Uterus (tissue), 4 donors: ENCODE results near the gene PLA2G3. TPM values are rescaled to one million over a fixed set of nuclear protein-coding genes. Genes with fewer than 3 reads are reported as not detected.

ENCODE experiments used
- DNase-seq, 2 donors: peaks; one replicate each; pipeline ENCODE4 v3.0.0-alpha.2; 2019 to 2020
- H3K27ac ChIP-seq, 2 donors: fragments of 200-600 bp; sonication (generic); 1 replicate in 1 of 2; 2 replicates in 1 of 2; pipeline ENCODE4 v1.5.1; 2016 to 2018
- H3K27me3 ChIP-seq, 2 donors: fragments of 200-600 bp; sonication (generic); one replicate each; pipeline ENCODE4 v1.5.1; 2018 to 2019; ENCODE audit warnings: control low read depth in 1 of 2
- H3K36me3 ChIP-seq, 2 donors: fragments of 200-600 bp; sonication (generic); one replicate each; pipeline ENCODE4 v1.5.1; 2019; ENCODE audit warnings: control low read depth in 1 of 2
- H3K4me1 ChIP-seq, 2 donors: fragments of 200-600 bp; sonication (generic); one replicate each; pipeline ENCODE4 v1.5.1; 2018 to 2019; ENCODE audit warnings: control low read depth in 1 of 2
- H3K4me3 ChIP-seq, 2 donors: fragments of 200-600 bp; sonication (generic); 1 replicate in 1 of 2; 2 replicates in 1 of 2; pipeline ENCODE4 v1.5.1; 2018 to 2019; ENCODE audit warnings: mild to moderate bottlenecking in 1 of 2
- H3K9me3 ChIP-seq, 2 donors: fragments of 200-600 bp; sonication (generic); one replicate each; pipeline ENCODE4 v1.5.1; 2019; ENCODE audit warnings: control low read depth in 1 of 2
- CTCF ChIP-seq, 4 experiments: fragments of 200-600 bp in 2 of 4; fragments of 450-650 bp in 2 of 4; sonication (generic) in 2 of 4; IDR thresholded peaks; one replicate each; pipeline ENCODE4 v1.5.1; 2016 to 2019; ENCODE audit warnings: antibody characterized with exemption in 4 of 4, mild to moderate bottlenecking in 2 of 4, moderate library complexity in 1 of 4
- POLR2A ChIP-seq, 2 donors: fragments of 450-650 bp; IDR thresholded peaks; one replicate each; pipeline ENCODE4 v1.6.1; 2016; ENCODE audit warnings: antibody characterized with exemption in 2 of 2, mild to moderate bottlenecking in 1 of 2, moderate library complexity in 1 of 2
- intact Hi-C: fragments of 100-400 bp; cut with DNase I; formaldehyde crosslinking; loops from one replicate; pipeline ENCODE4 v1.15.1; 2023; ENCODE audit warnings: low total_unique reads
- total RNA-seq, 4 donors: library from RNA; depleted of rRNA in 3 of 4; stranded (reverse); fragments of >200 nt in 3 of 4; gene quantifications; one replicate each; pipeline versions ENCODE4 v1.1.0 to v1.2.4, GENCODE V29; 2014 to 2023
- donor health status: DM: yes; HTN: yes; CAD: no.

Gene PLA2G3
- total RNA-seq, 4 donors from 2014 or later, result not detected

DNA sequence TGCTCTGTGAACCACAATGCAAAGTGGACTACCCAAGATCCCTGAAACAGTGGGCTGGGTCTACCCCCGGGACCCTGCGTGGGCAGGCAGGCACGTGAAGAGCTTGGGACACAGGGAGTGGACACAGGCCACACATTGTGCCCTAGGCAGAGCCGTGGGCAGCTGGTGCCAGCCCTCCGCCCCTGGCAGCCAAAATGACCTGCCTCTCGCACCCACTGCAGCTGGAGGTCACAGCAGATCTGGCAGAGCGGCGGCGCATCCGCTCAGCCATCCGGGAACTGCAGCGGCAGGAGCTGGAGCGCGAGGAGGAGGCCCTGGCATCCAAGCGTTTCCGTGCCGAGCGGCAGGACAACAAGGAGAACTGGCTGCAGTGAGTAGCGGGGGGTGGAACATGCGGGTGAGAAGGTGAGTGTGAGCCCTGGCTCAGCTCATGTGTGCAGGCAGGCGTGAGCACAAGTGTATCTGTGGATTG lies 52.5 kb downstream of the PLA2G3 start:
- H3K27me3 ChIP-seq, result no peaks in the 10 kb centered on the region
- peaks cover 6 to 20% of the 10 kb centered on the region in 2 donors for H3K4me1 ChIP-seq
- no peaks in the 10 kb centered on the region for H3K9me3 ChIP-seq
- H3K4me3 ChIP-seq, result no peak overlapping the region
- peak overlapping the region; percentile 96 to 98 for H3K27ac ChIP-seq
- H3K36me3 ChIP-seq, result no peaks in the 10 kb centered on the region
- intact Hi-C loops, result no loop called here
- no peak for DNase-seq
- TF ChIP-seq CTCF (IDR thresholded peaks at IDR 0.05) (no peak), POLR2A (IDR thresholded peaks at IDR 0.05) (no peak)

GRCh38 chr22:31086703-31087330 lies 53.5 kb downstream of the PLA2G3 start:
- H3K9me3 ChIP-seq, result no peaks in the 10 kb centered on the region
- H3K27me3 ChIP-seq, result no peaks in the 10 kb centered on the region
- H3K36me3 ChIP-seq, result no peaks in the 10 kb centered on the region
- H3K4me3 ChIP-seq, result no peak overlapping the region
- DNase-seq, result peak in 1 of 2 donors; percentile 52
- no peak for TF ChIP-seq POLR2A (IDR thresholded peaks at IDR 0.05)
- TF ChIP-seq CTCF (IDR thresholded peaks at IDR 0.05), result no peak
- H3K4me1 ChIP-seq, result peaks cover 0 to 13% of the 10 kb centered on the region in 2 donors
- peak overlapping the region; percentile 96 to 98 for H3K27ac ChIP-seq
- intact Hi-C loops, result no loop called here

GRCh38 chr22:31085928-31086327 lies 54.4 kb downstream of the PLA2G3 start:
- Histone ChIP-seq H3K36me3 (no peaks in the 10 kb centered on the region), H3K4me3 (peak overlapping the region; percentile 85 to 98), H3K27me3 (no peaks in the 10 kb centered on the region), H3K27ac (peak overlapping the region; percentile 96 to 98), H3K4me1 (peaks cover 0 to 13% of the 10 kb centered on the region in 2 donors), H3K9me3 (no peaks in the 10 kb centered on the region)
- TF ChIP-seq POLR2A (IDR thresholded peaks at IDR 0.05), result no peak
- no peak for TF ChIP-seq CTCF (IDR thresholded peaks at IDR 0.05)
- DNase-seq, result no peak
- intact Hi-C loops, result loop anchor here (2.0 kb wide), 1 partner anchor 137 kb away; no protein-coding TSS in a partner anchor

DNA sequence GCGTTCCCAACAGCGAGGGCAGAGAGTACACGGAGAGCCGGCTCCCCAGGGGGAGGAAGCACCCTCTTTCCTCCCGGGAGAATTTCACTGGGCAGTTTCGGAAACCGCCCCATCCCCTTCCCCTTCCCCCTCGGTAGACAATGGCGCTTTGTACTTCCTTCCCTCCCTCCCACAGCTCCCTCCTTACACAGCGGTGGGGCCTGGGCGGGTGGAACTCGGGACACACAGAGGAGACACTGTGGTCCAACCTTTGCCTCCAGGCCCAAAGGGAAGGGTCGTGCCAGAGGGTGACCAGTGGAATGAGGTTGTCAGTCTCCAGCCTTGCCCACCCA lies 54.8 kb downstream of the PLA2G3 start:
- H3K4me1 ChIP-seq, result peaks cover 0 to 13% of the 10 kb centered on the region in 2 donors
- no peaks in the 10 kb centered on the region for H3K9me3 ChIP-seq
- no peak for TF ChIP-seq CTCF (IDR thresholded peaks at IDR 0.05)
- TF ChIP-seq POLR2A (IDR thresholded peaks at IDR 0.05), result no peak
- peak in 1 of 2 donors; percentile 53 for DNase-seq
- H3K4me3 ChIP-seq, result peak overlapping the region; percentile 85 to 98
- H3K27ac ChIP-seq, result peak overlapping the region; percentile 96 to 98
- no peaks in the 10 kb centered on the region for H3K27me3 ChIP-seq
- H3K36me3 ChIP-seq, result no peaks in the 10 kb centered on the region
- intact Hi-C loops, result loop anchor here (2.0 kb wide), 1 partner anchor 137 kb away; no protein-coding TSS in a partner anchor

DNA sequence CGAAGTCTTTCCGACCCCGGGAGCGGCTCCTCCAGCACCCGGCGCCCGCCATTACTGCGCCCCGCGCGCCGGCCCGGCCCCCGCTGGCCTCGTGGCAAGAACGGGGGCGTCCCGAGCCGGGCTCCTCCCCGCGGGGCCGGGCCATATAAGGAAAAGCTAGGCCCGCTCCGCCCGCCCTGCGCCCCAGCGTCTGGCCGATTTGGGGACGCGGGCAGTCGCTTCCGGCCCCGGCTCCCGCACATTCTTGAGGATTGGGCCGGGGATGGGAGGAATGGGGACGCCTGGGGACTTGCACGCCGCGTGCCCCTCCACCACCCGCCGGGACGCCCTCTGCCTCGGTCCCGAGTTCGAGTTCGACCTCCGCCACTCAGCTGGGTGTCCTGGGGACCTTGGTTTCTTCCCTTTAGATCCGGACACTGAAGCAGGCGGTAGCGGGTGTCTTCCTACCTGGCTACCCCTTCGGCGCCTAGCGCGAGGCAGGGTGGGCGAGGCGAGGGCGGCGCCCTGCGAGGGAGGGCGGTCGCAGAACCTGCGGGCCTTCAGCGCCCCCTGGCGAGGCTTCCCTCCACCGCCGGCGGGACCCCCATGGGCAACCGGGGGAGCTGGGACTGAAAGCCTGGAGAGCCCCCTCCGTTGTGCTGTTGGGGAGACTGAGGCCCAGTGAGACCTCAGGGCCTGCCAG lies 55.4 kb downstream of the PLA2G3 start:
- H3K4me1 ChIP-seq, result peaks cover 0 to 12% of the 10 kb centered on the region in 2 donors
- intact Hi-C loops, result loop anchor here (2.0 to 5.0 kb wide), 2 partner anchors 48 to 136 kb away; no protein-coding TSS in a partner anchor
- TF ChIP-seq CTCF (IDR thresholded peaks at IDR 0.05), result peak; percentile 91 to 94 (median 94)
- TF ChIP-seq POLR2A (IDR thresholded peaks at IDR 0.05), result peak; percentile 80 to 81
- H3K9me3 ChIP-seq, result no peaks in the 10 kb centered on the region
- peak overlapping the region; percentile 96 to 98 for H3K27ac ChIP-seq
- peak; percentile 89 to 91 for DNase-seq
- H3K4me3 ChIP-seq, result peak overlapping the region; percentile 85 to 98
- H3K27me3 ChIP-seq, result no peaks in the 10 kb centered on the region
- H3K36me3 ChIP-seq, result no peaks in the 10 kb centered on the region
